K562 (cell line): ENCODE measurements around the gene CLCF1. TPM values are rescaled to one million over a fixed set of nuclear protein-coding genes. Genes with fewer than 3 reads are reported as not detected.
A peak's percentile ranks its signal among the peaks of the same experiment; 100 is the strongest.

Experiments used
- CTBP1 ChIP-seq: fragments of 450-650 bp; IDR thresholded peaks from 2 replicates; pipeline ENCODE4 v1.6.1; 2016; ENCODE audit warnings: borderline replicate concordance
- KDM4B ChIP-seq, 2 experiments: fragments of 450-650 bp in 1 of 2; sonication (generic) in 1 of 2; IDR thresholded peaks; 2 replicates each; pipeline ENCODE4 v1.6.1; 2016 to 2017; ENCODE audit warnings: borderline replicate concordance in 2 of 2, antibody characterized with exemption in 1 of 2, low read depth in 1 of 2, mild to moderate bottlenecking in 1 of 2
- KLF13 ChIP-seq: fragments of 450-650 bp; IDR thresholded peaks from 2 replicates; pipeline ENCODE4 v1.6.1; 2016; ENCODE audit warnings: missing genetic modification characterization, low read depth, mild to moderate bottlenecking, missing compliant biosample characterization, moderate library complexity, borderline replicate concordance
- RUNX1 ChIP-seq: sonication (generic); IDR thresholded peaks from 2 replicates; pipeline ENCODE4 v1.6.1; 2016; ENCODE audit warnings: antibody characterized with exemption, low read depth
- UBTF ChIP-seq, 2 experiments: IDR thresholded peaks; 2 replicates each; pipeline ENCODE4 v1.6.1; 2012; ENCODE audit warnings: improper control_type of control experiment in 2 of 2, low read depth in 2 of 2, low read length in 2 of 2, borderline replicate concordance in 1 of 2
- ZBED1 ChIP-seq: IDR thresholded peaks from 2 replicates; pipeline ENCODE4 v1.6.1; 2014
- ZNF146 ChIP-seq: IDR thresholded peaks from one replicate; pipeline ENCODE4 v1.6.1; 2018; ENCODE audit warnings: missing compliant biosample characterization; ENCODE audit not compliant: unreplicated experiment
- polyA plus RNA-seq, 8 experiments: library from polyadenylated mRNA; depleted of rRNA in 4 of 8; stranded (reverse) in 5 of 8; unstranded in 3 of 8; fragments of >200 nt; fragmentation: Nextera tagmentation in 2 of 8; fragmentation: Illumina TruSeq in 1 of 8; extraction: Ambion mirVana in 2 of 8; extraction: Trizol in 1 of 8; gene quantifications; 2 replicates each; pipeline versions ENCODE4 v1.2.1 to v1.2.3, GENCODE V29; 2011 to 2014; ENCODE audit warnings: inconsistent platforms in 1 of 8, missing spikeins in 1 of 8
- total RNA-seq, 7 experiments: library from RNA; depleted of rRNA in 6 of 7; stranded (reverse); fragments of >200 nt in 6 of 7; fragmentation: Illumina TruSeq in 2 of 7; extraction: Trizol in 2 of 7; gene quantifications; 2 replicates each; pipeline versions ENCODE4 v1.2.1 to v1.2.3, GENCODE V29; 2011 to 2021; ENCODE audit warnings: low replicate concordance in 1 of 7
- TF ChIP-seq, protein P1 (sequence below), 2 experiments: fragments of 450-650 bp in 1 of 2; IDR thresholded peaks; 2 replicates each; pipeline ENCODE4 v1.6.1; 2011 to 2017; ENCODE audit warnings: low read depth in 2 of 2, antibody characterized with exemption in 1 of 2, borderline replicate concordance in 1 of 2, low read length in 1 of 2, mild to moderate bottlenecking in 1 of 2, mixed read lengths in 1 of 2; ENCODE audit not compliant: control insufficient read depth in 1 of 2
- TF ChIP-seq, protein P2 (sequence below): fragments of 450-650 bp; formaldehyde crosslinking; IDR thresholded peaks from 2 replicates; pipeline ENCODE4 v1.4.0; 2022; ENCODE audit warnings: missing genetic modification characterization
- TF ChIP-seq, protein P3 (sequence below): sonication (generic); formaldehyde crosslinking; IDR thresholded peaks from 2 replicates; pipeline ENCODE4 v1.8.0; 2023; ENCODE audit warnings: missing genetic modification reagents, mild to moderate bottlenecking, borderline replicate concordance
- TF ChIP-seq, protein P4 (sequence below): IDR thresholded peaks from 3 replicates; pipeline ENCODE4 v1.6.1; 2011; ENCODE audit warnings: borderline replicate concordance, mild to moderate bottlenecking; ENCODE audit not compliant: insufficient read length, insufficient read depth

CLCF1 gene
- total and polyA plus RNA-seq, 9 of the 15 experiments (the other 6 are each of a cell fraction or from before 2014, with no cell fraction given), result 0.49 to 5.8 (median 3.0) TPM

- TF ChIP-seq, protein P1, sequence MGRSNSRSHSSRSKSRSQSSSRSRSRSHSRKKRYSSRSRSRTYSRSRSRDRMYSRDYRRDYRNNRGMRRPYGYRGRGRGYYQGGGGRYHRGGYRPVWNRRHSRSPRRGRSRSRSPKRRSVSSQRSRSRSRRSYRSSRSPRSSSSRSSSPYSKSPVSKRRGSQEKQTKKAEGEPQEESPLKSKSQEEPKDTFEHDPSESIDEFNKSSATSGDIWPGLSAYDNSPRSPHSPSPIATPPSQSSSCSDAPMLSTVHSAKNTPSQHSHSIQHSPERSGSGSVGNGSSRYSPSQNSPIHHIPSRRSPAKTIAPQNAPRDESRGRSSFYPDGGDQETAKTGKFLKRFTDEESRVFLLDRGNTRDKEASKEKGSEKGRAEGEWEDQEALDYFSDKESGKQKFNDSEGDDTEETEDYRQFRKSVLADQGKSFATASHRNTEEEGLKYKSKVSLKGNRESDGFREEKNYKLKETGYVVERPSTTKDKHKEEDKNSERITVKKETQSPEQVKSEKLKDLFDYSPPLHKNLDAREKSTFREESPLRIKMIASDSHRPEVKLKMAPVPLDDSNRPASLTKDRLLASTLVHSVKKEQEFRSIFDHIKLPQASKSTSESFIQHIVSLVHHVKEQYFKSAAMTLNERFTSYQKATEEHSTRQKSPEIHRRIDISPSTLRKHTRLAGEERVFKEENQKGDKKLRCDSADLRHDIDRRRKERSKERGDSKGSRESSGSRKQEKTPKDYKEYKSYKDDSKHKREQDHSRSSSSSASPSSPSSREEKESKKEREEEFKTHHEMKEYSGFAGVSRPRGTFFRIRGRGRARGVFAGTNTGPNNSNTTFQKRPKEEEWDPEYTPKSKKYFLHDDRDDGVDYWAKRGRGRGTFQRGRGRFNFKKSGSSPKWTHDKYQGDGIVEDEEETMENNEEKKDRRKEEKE (IDR thresholded peaks at IDR 0.05; ENCODE audit: borderline replicate concordance in 1 of 2, control insufficient read depth in 1 of 2, low read depth in 2 of 2, low read length in 1 of 2), result no peak
- TF ChIP-seq, protein P2, sequence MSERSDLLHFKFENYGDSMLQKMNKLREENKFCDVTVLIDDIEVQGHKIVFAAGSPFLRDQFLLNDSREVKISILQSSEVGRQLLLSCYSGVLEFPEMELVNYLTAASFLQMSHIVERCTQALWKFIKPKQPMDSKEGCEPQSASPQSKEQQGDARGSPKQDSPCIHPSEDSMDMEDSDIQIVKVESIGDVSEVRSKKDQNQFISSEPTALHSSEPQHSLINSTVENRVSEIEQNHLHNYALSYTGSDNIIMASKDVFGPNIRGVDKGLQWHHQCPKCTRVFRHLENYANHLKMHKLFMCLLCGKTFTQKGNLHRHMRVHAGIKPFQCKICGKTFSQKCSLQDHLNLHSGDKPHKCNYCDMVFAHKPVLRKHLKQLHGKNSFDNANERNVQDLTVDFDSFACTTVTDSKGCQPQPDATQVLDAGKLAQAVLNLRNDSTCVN, result no peak
- TF ChIP-seq KLF13 (tag), result no peak
- peak; percentile 40 to 94; a peak in 2 of 4 replicates for TF ChIP-seq UBTF (IDR thresholded peaks at IDR 0.05; ENCODE audit: borderline replicate concordance in 1 of 2, low read depth in 2 of 2, low read length in 2 of 2)
- TF ChIP-seq CTBP1, result peak; percentile 89
- no peak for TF ChIP-seq ZBED1
- TF ChIP-seq RUNX1, result no peak
- no peak for TF ChIP-seq ZNF146
- TF ChIP-seq, protein P3, sequence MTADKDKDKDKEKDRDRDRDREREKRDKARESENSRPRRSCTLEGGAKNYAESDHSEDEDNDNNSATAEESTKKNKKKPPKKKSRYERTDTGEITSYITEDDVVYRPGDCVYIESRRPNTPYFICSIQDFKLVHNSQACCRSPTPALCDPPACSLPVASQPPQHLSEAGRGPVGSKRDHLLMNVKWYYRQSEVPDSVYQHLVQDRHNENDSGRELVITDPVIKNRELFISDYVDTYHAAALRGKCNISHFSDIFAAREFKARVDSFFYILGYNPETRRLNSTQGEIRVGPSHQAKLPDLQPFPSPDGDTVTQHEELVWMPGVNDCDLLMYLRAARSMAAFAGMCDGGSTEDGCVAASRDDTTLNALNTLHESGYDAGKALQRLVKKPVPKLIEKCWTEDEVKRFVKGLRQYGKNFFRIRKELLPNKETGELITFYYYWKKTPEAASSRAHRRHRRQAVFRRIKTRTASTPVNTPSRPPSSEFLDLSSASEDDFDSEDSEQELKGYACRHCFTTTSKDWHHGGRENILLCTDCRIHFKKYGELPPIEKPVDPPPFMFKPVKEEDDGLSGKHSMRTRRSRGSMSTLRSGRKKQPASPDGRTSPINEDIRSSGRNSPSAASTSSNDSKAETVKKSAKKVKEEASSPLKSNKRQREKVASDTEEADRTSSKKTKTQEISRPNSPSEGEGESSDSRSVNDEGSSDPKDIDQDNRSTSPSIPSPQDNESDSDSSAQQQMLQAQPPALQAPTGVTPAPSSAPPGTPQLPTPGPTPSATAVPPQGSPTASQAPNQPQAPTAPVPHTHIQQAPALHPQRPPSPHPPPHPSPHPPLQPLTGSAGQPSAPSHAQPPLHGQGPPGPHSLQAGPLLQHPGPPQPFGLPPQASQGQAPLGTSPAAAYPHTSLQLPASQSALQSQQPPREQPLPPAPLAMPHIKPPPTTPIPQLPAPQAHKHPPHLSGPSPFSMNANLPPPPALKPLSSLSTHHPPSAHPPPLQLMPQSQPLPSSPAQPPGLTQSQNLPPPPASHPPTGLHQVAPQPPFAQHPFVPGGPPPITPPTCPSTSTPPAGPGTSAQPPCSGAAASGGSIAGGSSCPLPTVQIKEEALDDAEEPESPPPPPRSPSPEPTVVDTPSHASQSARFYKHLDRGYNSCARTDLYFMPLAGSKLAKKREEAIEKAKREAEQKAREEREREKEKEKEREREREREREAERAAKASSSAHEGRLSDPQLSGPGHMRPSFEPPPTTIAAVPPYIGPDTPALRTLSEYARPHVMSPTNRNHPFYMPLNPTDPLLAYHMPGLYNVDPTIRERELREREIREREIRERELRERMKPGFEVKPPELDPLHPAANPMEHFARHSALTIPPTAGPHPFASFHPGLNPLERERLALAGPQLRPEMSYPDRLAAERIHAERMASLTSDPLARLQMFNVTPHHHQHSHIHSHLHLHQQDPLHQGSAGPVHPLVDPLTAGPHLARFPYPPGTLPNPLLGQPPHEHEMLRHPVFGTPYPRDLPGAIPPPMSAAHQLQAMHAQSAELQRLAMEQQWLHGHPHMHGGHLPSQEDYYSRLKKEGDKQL (CRISPR knock-in tag), result no peak
- TF ChIP-seq, protein P4, sequence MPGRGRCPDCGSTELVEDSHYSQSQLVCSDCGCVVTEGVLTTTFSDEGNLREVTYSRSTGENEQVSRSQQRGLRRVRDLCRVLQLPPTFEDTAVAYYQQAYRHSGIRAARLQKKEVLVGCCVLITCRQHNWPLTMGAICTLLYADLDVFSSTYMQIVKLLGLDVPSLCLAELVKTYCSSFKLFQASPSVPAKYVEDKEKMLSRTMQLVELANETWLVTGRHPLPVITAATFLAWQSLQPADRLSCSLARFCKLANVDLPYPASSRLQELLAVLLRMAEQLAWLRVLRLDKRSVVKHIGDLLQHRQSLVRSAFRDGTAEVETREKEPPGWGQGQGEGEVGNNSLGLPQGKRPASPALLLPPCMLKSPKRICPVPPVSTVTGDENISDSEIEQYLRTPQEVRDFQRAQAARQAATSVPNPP, result no peak
- no peak for TF ChIP-seq KDM4B (IDR thresholded peaks at IDR 0.05; ENCODE audit: borderline replicate concordance in 2 of 2, low read depth in 1 of 2)
These were observed 47.4 kb upstream of the CLCF1 start (continued) for GRCh38 chr11:67420646-67421429.
